Kidney capillary endothelial cell (primary cell): ENCODE results near the gene ZNF23.
"Not testable (repeated sequence)": the region's sequence is repeated elsewhere in the genome, so short reads cannot be mapped to it uniquely, and the experiment has no call there.

Experiments
- DNase-seq: peaks from one replicate; pipeline ENCODE4 v3.0.0-alpha.2; 2018; ENCODE audit warnings: low spot score

The ZNF23 gene

DNA sequence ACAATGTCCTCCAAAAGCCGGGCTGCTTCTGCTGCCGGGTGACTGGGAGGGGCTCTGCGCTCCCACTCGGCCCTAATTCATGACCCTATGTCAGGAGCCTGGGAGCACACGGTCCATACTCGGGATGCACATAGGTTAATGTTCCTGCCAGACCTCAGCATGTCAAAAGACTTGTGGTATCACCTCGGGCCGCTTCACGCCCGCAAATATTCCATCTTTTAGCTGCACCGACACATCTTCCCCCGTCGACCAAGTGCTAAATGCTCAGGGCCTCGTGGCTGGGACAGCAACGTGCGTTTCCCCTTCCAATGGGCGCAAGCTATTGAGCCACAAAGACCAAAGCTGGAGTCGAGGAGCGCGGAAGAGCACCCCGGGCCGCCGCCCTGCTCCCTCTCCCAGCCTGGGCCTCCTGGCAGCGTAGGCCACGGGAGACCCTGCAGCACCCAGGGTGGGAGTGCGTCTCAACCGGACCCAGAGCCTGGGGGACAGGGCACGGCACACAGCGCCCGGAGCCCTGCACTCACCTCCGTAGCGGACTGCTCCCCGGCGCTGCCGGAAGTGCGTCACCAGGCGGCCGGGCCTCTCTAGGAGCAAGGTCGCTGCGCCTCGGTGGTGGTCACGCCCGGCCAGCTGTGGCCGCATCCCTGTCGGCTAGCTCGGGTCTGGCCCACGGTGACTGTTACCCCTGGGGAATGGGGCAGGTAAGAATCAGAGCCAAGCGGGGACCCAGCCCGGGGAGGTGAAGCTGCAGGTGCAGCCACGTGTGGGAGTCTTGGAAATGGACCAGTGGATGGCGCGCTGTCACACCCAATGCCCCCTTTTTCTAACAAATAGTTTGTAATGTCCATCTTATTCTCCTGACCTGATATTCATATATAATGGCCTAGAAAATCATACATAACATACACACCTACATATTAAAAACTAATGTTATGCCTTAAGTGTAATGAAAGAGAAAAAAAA is at the start of gene ZNF23:
ZNF23 (minus strand) TSS at position 562 of the 963 bp plus-strand sequence. CDS start 5,451 bp downstream, outside the sequence.
- peak; percentile 67 for DNase-seq

DNA sequence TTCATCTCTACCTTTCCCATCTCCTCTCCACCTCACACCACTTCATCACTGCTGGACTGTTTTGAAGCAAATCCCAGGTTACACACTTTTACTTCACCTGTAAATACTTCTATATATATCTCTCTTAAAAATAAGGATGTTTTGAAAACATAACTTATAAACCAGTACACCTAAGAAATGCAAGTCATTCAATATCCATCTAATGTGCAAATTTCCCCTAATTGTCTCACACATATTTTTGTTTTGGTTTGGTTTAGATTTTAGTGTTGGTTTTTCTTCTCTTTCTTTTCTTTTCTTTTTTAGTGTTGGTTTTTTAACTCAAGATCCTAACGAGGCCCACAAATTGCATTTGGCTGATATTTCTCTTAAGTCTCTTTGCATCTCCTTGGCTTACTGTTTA is 45.0 kb upstream of the ZNF23 start:
- DNase-seq = no peak

DNA sequence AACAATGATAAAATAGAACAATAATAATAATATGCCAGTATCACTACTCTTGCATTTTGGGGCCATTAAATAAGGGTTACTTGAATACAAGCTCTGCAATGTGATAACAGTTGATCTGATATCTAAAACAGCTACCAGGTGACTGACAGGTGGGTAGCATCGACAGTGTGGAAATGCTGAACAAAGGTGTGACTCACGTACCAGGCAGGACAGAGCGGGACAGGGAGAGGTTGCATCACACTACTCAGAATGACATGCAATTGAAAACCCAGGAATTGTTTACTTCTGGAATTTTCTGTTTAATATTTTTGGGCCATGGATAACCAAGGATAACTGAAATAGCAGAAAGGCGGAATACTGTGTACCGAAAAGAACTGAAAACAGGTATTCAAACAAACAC is 42.9 kb upstream of the ZNF23 start:
- no peak for DNase-seq

DNA sequence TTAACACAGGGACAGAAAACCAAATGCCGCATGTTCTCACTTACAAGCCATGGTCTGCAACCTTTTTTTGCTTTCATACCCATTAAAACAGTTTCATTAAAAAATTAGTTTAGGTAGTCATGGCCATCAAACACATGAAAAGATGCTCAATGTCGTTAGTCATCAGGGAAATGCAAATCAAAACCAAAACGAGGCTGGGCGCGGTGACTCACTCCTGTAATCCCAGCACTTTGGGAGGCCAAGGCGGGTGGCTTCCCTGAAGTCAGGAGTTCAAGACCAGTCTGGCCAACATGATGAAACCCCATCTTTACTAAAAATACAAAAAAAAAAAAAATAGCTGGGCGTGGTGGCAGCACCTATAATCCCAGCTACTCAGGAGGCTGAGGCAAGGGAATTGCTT is 42.0 kb upstream of the ZNF23 start:
- not testable (repeated sequence) for DNase-seq

DNA sequence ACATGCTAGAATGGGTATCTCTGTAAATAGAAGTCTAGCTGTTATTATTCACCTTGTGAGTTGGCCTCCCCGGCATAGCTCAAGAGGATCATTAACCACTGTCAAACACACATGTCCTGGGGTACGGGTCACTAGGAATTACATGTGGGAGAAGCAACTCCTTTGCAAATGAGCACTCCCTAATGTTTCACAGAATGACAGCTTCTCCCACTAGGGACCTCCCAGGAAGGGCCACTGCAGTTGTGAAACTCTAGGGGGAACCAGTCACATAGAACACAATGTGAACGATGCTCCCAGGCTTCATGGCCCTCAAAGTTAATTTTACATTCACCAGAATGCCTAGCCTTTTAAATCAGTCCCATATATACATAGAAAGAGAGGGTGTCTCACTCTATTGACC is 39.5 kb upstream of the ZNF23 start:
- no peak for DNase-seq

DNA sequence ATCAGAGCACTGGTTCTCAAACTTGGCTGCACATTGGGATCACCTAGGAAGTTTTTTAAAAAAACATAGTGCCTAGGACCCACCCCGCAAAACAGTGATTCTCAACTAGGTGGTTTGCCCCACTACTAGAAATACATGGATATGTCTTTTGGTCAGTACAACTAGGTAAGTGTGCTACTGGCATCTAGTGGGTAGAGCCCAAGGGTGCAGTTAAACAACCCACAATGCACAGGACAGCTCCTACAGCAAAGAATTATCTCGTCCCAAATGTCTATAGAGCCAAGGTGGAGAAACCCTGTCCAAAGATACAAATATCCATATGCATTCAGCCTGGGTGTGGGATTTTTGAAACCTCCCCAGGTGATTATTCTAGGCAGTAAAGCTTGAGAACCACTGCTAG is 38.9 kb upstream of the ZNF23 start:
- no peak for DNase-seq

DNA sequence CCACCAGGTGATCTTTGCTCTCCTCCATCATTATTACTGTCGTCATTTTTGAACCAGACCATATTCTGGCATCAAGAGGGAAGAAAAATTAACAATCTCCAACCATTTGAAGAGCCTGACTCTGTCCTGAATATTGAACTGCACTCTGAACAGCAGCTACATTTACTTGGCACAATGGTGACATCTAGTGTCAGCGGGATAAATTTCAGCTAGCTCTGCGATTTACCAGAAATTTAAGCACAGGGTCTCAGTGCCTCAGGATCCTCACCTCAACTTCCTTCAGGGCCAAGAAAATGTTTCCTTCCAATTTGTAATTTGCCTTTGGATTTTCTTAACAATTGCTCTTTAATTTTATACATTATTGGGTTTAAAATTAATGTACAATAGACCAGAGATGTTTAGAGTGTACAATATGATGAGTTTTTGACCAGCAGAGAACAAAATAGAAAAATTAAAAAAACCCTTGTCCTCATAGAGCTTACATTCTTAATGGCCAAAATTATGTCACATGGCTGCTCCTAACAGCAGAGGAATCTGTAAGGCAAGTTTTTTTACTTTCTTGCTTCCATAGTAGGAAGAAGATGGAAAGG is 37.8 kb upstream of the ZNF23 start:
- peak; percentile 31 for DNase-seq

DNA sequence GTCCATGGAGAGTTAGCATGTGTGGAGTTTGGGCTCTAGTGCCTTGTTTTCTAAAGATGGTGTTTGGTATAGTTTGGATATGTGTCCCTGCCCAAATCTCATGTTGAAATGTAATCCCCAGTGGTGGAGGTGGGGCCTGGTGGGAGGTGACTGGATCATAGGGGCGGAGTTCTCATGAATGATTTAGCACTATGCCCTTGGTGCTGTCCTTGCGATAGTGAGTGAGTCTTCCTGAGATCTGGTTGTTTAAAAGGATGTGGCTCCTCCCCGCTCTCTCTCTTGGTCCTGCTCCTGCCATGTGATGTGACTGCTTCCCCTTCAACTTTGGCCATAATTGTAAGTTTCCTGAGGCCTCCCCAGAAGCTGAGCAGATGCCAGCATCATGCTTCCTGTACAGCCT is 36.0 kb upstream of the ZNF23 start:
- DNase-seq = no peak

DNA sequence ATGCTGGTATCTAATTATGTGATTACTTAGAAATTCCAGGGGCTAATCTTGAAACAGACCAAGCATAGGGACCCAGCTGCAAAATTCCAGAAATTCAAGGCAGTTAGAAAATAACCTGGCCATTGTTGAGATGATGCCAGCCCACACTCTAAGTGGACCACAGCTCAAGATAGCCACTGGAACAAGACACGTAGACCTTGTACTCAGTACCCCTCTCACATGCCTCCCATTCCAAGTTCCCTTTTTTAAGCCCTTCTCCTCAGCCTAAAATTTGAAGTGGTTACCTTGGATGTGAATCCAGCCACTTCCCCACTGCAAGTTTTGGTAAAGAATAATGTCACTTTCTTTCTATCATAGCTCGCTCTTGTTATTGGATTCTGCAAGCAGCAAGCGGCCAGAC is 31.2 kb upstream of the ZNF23 start:
- no peak for DNase-seq

DNA sequence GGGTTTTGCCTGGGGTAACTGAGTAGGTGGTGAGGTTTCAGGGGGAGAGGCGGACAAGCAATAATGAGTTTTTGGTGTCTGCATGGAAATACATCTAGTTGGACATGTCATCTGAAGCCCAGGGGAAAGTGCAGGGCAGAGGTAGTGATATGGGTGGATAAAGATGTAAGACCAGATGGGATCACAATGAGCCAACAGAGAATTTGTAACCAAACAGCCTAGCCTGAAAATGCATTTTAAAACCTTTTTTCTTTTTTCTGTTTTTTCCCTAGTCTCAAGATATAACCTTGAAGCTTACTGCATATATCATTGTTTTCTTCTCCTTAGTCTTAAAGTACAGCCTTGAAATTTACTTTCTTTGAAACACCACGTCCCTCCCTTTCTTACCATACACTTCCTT is 30.7 kb upstream of the ZNF23 start:
- no peak for DNase-seq

DNA sequence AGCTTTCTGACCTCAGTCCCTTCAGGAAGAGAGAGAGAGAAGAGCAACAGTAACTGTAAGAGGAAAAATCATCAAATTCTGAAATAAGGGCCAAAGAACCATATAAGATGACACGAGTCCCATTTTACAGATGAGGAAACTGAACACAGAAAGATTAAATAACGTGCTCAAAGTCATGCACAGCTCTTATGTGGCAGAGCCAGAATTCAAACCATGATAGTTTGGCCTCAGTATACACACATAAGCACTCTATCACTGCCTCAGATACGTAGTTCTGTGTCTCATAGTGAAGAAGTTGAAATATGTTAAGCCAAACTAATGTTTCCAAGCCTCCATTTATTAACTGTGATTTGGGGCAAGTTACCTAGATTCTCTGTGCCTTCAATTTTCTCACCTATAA is 29.0 kb upstream of the ZNF23 start:
- DNase-seq = no peak

DNA sequence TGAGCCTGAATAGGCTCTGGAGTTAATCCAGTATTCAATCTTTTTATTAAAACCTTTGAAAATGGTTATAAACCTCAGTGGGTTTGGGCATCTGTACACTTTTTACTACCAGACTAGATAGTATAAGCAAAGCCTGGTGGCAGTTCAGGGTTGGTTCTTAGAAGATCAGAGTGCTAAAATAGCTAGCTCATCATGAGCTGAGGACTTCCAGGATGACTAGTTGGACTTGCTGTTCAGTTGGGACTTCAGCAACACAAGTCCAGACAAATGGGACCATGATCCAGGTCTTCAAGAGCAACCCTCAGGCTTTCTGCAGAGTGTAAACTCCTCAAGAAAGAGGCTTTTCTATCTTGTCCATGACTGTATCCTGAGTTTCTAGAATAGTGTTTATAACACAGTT is 28.3 kb upstream of the ZNF23 start:
- DNase-seq = no peak

DNA sequence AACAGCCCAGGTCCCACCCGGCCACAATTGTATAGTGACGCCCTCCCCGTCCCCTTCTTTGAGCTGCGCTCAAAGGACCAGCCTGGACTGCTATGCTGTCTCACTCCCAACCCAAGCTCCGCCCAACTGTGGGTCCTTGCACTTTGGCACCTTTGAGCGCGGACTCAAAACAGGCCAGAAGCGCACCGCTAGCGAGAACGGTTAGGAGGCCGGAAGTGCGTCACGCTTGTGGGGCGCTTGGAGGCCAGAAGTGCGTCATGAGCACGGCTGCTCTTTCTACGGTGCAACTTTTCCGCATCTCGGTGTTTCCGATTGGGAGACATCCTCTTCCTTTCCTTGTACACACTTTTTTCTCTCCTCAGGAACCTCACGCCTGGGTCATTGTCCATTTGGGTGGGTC is 27.1 kb upstream of the ZNF23 start, which contains the start of gene ZNF19:
ZNF19 (minus strand) TSS at position 203 of the 400 bp plus-strand sequence. CDS start 7,210 bp downstream, outside the sequence.
- DNase-seq = no peak

DNA sequence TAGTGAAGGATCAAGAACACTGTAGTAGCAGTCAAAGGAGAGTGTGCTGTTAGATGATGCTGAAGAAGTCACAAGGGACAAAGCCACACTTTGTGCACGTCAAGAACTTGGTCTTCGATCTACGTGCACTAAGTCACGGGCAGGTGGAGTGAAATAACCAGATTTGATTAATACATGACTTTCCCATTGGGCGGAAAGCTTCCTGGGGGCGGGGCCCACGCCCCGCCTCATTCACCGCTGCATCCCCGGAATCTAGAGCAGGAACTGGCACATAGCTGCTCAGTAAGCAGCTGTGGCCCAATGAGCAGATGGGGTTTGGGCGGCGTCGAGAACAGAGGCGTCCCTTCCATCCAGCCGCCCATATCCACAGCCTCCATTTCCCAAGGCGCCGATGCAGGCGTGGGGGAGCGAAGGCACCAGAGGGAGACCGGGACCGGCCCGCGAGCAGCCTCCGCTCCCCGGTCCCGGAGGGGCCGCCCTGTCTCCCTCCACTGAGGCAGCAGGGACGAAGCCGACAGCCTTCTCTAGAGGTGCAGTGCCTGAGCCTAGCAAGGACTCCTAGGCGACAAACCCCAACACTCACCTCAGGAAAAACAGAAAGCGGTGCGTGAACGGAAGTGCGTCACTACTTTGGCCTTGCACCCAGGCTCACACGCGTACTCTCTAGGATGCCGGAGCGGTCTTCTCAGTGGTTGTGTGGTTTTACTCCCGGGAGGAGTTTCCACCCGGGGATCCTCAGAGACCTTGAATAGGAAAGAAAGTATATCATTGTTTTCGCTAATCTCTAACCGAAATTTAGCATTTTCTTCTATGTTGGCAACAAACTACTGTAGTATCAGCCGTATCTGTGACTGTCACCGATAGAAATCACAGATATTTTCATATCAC is 22.2 kb upstream of the ZNF23 start:
- DNase-seq = peak; percentile 82

DNA sequence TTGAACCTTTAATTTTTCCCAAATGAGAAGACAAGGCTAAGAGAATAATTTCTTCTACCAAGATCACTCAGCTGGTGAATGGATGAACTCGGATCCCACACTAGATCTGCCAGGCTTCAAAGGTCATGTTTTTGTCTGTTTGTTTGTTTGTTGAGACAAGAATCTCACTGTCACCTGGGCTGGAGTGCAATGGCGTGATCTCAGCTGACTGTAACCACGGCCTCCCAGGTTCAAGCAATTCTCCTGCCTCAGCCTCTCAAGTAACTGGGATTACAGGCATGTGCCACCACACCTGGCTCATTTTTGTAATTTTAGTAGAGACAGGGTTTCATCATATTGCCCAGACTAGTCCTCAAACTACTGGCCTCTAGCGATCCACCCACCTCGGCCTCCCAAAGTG is 20.5 kb upstream of the ZNF23 start:
- DNase-seq = no peak

DNA sequence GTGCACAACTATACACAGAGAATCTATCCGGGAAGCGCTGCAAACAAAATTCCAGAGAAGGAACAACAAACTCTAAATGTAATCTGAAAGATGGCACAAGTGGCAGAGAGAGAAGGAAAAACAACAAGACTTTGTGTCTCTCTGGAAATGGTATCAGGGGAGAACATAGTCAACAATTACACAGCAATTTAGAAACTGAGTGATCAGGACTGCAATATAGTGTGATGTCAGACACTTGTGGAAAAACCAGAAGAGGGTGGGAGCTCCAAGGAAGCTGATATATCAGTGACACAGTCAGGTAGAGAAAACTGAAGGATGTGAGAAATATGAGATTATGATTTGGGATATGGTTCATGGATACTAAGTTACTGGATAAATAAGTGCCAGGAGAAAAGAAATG is 18.9 kb upstream of the ZNF23 start:
- DNase-seq = no peak

DNA sequence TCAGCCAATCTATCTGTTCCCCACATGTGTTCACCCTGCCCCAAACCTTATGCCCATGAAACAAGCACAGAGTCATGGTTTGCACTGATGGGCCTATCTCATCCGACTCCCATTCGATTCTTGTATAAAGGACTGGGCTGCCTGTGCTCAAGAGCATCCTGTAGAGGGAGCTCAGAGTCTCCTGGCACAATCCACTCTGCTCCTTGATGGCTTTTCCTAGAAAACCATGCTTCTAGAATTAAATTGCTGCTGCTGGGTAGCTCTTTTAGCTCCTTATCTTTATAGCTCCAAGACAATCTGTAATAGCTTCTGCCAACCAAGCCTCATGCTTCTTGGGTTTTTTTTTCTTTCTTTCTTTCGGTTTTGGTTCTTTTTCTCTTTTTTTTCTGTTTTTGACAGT is 17.4 kb upstream of the ZNF23 start:
- DNase-seq = no peak

DNA sequence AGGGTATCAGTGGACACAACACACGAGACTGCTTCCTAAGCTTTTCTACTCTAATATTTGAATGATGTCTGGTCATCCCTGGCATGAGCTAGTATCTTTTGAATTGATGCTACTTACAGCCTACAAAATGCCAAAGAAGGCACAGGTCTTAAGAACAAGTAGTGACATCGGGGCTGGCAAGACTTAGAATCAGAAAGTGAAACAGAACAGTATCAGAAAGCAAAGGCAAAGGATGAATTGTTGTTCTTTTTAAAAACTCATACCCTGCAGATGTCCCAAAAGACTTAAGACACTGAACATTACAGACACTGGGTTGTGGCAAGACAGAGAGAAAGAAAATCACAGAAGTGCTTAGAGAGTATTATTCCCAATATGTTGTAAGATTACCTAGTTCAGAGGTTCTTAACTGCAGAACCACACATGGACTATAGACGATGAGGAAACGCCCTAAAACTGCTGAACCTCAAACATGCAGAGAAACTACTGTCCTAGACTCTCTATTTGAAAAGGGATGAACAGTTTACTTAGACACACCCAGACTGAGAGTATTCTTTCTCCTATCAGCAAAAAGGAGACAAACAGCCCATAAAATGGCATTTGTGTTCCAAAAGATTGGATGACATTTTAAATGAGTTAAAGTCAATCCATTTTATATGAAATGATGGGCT is 14.5 kb upstream of the ZNF23 start:
- DNase-seq = no peak

DNA sequence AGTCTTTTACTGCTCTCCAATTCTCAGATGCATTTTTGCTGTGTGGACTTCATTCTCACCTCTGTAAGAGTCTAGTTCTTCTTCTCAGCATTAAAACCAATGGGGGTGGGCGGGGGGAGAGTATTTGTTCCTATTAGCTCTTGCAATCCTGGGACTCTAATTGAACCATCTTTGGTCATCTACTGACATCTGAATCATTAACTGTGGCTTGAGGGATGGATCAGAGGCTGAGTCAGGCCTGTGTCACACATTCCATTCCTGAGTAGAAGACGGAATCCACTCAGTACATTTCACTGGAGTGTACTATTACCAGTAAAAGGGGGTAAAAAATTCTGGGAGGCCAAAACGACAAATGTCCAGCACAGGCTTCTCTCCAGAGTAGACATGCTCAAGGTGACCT is 12.8 kb upstream of the ZNF23 start:
- DNase-seq = no peak

DNA sequence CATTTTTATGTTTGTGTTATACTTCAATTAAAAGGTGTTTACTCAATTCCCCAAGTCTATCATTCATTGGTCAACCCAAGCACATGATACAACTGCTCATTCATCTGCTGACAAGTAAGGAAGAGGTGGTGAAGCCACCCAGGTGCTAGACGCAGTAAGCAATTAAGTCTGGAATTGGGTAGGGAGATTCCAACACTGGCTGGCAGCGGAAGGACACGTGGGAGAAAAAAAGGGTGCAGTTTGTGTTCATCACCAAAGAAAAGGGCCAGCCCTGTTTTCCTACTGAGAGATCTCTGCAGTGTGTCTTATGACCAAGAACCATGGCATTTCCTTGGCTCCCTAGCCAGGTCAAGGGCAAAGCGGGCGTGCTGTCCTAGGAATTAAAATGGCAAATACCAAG is 11.8 kb upstream of the ZNF23 start:
- no peak for DNase-seq

DNA sequence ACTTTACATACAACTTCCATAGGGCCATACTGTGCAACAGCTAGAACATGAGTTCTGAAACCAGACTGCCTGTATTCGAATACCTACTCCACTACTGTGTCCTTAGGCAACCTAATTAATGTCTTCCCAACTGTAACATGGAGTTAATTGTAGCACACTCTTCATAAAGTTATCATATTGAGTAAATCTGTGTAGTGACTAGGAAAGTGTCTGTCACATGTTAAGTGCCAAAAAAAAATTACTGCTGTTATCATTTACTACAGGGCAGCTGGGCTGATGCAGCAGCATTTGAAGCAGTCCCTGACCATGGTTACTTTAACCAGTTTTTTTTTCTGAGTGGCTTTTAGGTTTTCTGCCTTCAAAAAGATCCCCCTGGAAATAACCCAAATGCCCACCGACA is 10.9 kb upstream of the ZNF23 start:
- DNase-seq = no peak

DNA sequence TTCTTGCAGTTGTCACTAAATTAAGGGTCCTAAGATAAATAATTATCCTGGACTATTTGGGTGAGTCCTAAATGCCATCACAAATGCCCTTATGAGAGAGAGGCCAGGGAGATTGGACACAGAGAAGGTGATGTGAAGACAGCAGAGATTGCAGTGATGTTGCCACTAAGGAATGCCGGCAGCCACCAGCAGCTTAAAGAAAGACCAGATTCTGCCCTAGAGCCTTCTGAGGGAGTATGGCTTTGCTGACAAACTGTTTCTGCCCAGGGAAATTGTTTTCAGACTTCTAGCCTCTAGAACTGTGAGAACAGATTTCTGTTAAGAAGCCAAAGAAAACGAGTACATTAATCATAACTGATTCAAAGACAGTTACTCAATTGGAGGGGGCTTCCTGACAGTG is 10.0 kb upstream of the ZNF23 start:
- DNase-seq = no peak
